Type B pancreatic cell (in vitro differentiated cells): ENCODE data around the gene PLEKHG4B. TPM values are rescaled to one million over a fixed set of nuclear protein-coding genes. Genes with fewer than 3 reads are reported as not detected.

Experiments used
- DNase-seq: peaks from one replicate; pipeline ENCODE4 v3.0.0; 2021; ENCODE audit warnings: mixed read lengths; ENCODE audit not compliant: unreplicated experiment; ENCODE audit errors: extremely low spot score
- H3K27ac Mint-ChIP-seq: 2 replicates; pipeline ENCODE4 v1.8.0; 2021; ENCODE audit warnings: mild to moderate bottlenecking, mixed read lengths
- H3K27me3 Mint-ChIP-seq: 2 replicates; pipeline ENCODE4 v1.8.0; 2021; ENCODE audit warnings: mixed read lengths
- H3K36me3 Mint-ChIP-seq: 2 replicates; pipeline ENCODE4 v1.8.0; 2021; ENCODE audit warnings: mixed read lengths
- H3K4me1 Mint-ChIP-seq: one replicate; pipeline ENCODE4 v1.8.0; 2021; ENCODE audit warnings: mixed read lengths; ENCODE audit not compliant: unreplicated experiment
- H3K4me3 Mint-ChIP-seq: 2 replicates; pipeline ENCODE4 v1.8.0; 2021; ENCODE audit warnings: mild to moderate bottlenecking, mixed read lengths
- H3K9me3 Mint-ChIP-seq: 2 replicates; pipeline ENCODE4 v1.8.0; 2021; ENCODE audit warnings: mixed read lengths
- total RNA-seq: library from RNA; stranded (reverse); gene quantifications from 2 replicates; pipeline ENCODE4 v1.2.1, GENCODE V29; 2021; ENCODE audit warnings: low replicate concordance
- TF ChIP-seq, protein P1 (sequence below): fragments of 200-600 bp; sonication (generic); conservative IDR thresholded peaks from 2 replicates; pipeline ENCODE4 v1.5.0; 2021; ENCODE audit warnings: antibody characterized with exemption, mild to moderate bottlenecking

The PLEKHG4B gene
- total RNA-seq, 1 donor from 2014 or later: 32.8 TPM

DNA sequence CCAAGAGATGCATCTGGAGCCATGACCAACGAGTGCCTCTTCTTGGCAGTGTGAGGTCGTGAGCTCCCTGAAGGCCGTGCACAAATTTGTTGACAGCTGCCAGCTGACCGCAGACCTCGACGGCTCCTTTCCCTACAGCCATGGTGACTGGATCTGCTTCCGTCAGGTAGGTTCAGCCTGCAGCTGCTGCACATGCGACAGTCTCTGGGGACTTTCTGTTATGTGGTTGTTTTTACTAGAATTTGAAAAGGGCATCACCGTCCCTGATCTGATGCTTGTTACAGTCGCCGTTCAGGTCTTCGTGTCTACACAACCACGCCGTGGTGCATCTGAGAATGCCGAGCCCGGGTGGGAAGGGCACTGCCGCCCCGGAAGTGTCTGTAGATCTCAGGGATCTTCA, 62.9 kb downstream of the PLEKHG4B start:
- peaks cover 10% of the 10 kb centered on the region for H3K4me1 Mint-ChIP-seq
- H3K27me3 Mint-ChIP-seq: no peaks in the 10 kb centered on the region
- peaks cover 27% of the 10 kb centered on the region for H3K36me3 Mint-ChIP-seq
- TF ChIP-seq, protein P1, sequence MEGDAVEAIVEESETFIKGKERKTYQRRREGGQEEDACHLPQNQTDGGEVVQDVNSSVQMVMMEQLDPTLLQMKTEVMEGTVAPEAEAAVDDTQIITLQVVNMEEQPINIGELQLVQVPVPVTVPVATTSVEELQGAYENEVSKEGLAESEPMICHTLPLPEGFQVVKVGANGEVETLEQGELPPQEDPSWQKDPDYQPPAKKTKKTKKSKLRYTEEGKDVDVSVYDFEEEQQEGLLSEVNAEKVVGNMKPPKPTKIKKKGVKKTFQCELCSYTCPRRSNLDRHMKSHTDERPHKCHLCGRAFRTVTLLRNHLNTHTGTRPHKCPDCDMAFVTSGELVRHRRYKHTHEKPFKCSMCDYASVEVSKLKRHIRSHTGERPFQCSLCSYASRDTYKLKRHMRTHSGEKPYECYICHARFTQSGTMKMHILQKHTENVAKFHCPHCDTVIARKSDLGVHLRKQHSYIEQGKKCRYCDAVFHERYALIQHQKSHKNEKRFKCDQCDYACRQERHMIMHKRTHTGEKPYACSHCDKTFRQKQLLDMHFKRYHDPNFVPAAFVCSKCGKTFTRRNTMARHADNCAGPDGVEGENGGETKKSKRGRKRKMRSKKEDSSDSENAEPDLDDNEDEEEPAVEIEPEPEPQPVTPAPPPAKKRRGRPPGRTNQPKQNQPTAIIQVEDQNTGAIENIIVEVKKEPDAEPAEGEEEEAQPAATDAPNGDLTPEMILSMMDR: no peak
- H3K27ac Mint-ChIP-seq: no peak overlapping the region
- H3K4me3 Mint-ChIP-seq: no peak overlapping the region
- no peaks in the 10 kb centered on the region for H3K9me3 Mint-ChIP-seq
- peak; percentile 44 for DNase-seq

DNA sequence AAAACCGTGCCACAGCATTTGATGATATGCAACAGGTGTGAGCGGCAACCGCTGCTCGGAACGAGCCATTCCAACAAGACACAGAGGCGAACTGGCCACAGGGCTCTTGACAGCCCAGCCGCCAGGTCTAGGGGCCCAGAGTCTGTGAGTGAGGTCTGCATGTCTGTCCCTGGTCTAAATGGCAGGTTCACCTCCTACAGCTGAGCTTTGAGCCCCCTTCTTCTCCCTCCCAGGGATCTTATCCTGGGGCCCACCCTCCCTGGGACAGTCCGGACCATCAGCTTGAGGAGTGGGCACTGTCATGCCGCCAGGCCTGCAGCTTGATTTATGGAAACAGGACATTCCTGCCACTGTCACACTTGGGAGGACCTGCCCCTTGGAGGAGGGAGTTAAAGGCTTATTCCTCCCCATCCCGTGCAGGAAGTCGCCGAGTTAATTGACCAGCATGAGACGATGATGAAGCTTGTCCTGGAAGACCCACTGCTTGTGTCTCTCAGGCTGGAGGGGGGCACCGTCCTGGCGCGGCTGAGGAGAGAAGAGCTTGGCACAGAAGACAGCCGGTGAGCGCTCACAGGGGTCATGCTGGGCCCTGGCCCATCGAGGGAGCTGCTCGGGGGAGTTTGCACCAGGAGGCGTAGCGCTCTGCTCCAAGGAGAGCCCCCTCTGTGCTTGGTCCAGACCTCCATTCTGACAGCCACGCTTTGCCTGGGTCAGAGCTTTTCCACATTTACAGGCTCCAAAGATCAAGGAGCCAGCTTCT, 63.9 kb downstream of the PLEKHG4B start:
- Mint-ChIP-seq H3K36me3 (peaks cover 21% of the 10 kb centered on the region), H3K9me3 (no peaks in the 10 kb centered on the region), H3K4me3 (no peak overlapping the region), H3K4me1 (peaks cover 10% of the 10 kb centered on the region), H3K27ac (no peak overlapping the region), H3K27me3 (no peaks in the 10 kb centered on the region)
- DNase-seq: peak; percentile 64
- TF ChIP-seq, protein P1: no peak

DNA sequence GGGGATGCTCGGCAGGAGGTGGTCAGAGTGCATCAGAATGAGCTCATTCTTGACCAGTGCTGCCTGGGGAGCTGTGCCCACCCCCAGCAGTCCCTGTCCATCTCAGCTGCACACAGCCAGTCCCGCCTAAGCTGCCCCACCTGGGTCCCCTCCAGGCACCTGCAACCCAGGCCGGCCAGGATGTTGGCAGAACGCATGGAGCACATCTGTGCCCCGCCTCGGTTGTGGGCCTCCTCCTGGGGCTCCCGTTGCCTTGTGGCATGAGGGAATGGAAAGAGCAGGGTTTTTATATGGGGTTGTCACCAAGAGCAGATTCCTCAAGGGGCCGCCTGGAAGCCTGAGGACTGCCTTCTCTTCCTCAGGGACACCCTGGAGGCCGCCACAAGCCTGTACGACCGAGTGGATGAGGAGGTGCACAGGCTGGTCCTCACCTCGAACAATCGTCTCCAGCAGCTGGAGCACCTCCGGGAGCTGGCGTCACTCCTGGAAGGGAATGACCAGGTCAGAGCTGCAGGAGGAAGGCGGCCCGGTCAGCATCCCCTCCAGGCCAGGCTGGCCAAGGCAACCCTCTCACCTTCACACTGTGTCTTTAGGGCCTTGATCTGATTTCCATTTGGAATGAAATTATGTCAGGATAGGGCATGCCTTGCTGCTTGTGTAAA, 64.6 kb downstream of the PLEKHG4B start:
- DNase-seq: no peak
- Mint-ChIP-seq H3K4me3 (no peak overlapping the region), H3K27me3 (no peaks in the 10 kb centered on the region), H3K27ac (no peak overlapping the region), H3K9me3 (no peaks in the 10 kb centered on the region), H3K36me3 (peaks cover 19% of the 10 kb centered on the region), H3K4me1 (peaks cover 8% of the 10 kb centered on the region)
- TF ChIP-seq, protein P1: no peak

DNA sequence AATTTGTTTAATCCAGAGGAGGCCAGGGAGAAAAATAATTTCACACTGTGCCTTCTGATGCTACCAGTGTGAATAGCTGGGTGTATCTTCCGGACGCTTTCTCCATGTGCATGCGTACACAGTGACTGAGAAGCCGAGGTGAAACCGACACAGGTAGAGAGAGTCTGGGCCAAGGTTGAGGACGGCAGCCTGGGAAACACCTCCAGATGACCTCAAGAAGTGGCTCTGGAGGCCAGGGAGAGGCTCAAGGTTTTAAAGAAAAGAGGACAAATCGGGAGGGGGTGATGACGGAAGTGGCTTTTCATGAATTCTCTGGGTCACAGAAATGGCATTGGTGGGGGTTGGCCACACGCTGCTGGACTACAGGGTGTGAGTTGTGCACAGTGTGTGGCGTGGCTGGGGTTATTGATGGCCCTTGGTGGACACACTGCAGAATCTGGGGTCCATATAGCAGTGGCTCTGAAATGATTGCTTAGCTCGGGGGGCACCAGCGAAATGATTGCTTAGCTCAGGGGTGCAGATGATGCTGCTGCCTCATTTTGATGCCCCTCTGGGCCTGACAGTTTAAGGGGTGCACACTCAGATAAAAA, 65.3 kb downstream of the PLEKHG4B start:
- Mint-ChIP-seq H3K27me3 (no peaks in the 10 kb centered on the region), H3K27ac (peak overlapping the region; percentile 6), H3K36me3 (peaks cover 15% of the 10 kb centered on the region), H3K9me3 (no peaks in the 10 kb centered on the region), H3K4me3 (no peak overlapping the region), H3K4me1 (peaks cover 5% of the 10 kb centered on the region)
- TF ChIP-seq, protein P1: no peak
- no peak for DNase-seq

DNA sequence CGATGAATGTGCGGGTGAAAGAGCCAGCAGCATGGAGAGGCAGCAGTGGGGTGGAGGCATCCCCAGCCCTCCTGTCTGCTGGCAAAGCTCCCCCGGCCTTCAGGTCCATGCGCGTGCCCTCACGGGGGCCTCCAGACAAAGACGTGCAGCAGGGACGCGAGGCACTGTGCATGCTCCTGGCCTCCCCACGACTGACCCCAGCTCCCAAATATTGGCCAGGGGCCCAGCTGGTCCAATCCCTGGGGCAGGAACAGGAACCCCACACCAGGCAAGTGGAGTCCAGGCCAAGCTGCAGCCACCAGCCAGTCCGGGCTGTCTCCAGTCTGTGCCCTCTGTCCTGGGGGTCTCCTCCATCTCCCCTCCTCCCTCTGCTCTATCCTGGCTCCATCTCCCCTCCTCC, 65.8 kb downstream of the PLEKHG4B start:
- Mint-ChIP-seq H3K9me3 (no peaks in the 10 kb centered on the region), H3K4me3 (no peak overlapping the region), H3K27me3 (no peaks in the 10 kb centered on the region), H3K4me1 (peaks cover under 1% of the 10 kb centered on the region), H3K27ac (no peak overlapping the region), H3K36me3 (peaks cover 15% of the 10 kb centered on the region)
- DNase-seq: no peak
- TF ChIP-seq, protein P1: no peak
